GM18519 (cell line): ENCODE measurements around the gene LRRD1.
"Not testable (repeated sequence)": the region's sequence is repeated elsewhere in the genome, so short reads cannot be mapped to it uniquely, and the experiment has no call there.

ENCODE experiments used
- ATAC-seq: cut with Tn5 transposase; IDR thresholded peaks from one replicate; pipeline ENCODE4 v1.9.1; 2021; ENCODE audit warnings: mild to moderate bottlenecking, moderate library complexity; ENCODE audit not compliant: unreplicated experiment, low FRiP score

The LRRD1 gene

GRCh38 chr7:92178928-92179924 lies at the start of gene LRRD1:
Gene LRRD1, minus strand, starts transcription at chr7:92179142. Its CDS starts 13,940 bp downstream, at chr7:92165202.
- ATAC-seq, result peak; percentile 98

GRCh38 chr7:92228742-92229141 lies 49.8 kb upstream of the LRRD1 start:
- no peak for ATAC-seq

GRCh38 chr7:92228100-92228499 lies 49.2 kb upstream of the LRRD1 start:
- ATAC-seq, result no peak

DNA sequence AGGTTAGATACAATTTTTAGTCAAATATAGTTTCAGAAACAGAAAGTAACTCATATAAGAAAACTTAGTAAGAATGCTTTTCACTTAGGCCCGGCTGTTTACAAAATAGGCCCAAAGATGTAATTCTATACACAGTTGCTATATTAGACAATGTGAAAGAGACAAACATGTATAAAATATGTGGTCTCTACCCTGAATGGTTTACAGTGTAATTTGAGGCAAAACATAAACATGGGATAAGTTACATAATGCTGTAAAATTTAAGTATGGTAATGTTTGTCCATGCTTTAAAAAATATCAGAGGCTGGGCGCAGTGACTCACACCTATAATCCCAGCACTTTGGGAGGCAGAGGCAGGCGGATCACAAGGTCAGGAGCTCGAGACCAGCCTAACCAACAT lies 48.0 kb upstream of the LRRD1 start:
- ATAC-seq, result no peak

DNA sequence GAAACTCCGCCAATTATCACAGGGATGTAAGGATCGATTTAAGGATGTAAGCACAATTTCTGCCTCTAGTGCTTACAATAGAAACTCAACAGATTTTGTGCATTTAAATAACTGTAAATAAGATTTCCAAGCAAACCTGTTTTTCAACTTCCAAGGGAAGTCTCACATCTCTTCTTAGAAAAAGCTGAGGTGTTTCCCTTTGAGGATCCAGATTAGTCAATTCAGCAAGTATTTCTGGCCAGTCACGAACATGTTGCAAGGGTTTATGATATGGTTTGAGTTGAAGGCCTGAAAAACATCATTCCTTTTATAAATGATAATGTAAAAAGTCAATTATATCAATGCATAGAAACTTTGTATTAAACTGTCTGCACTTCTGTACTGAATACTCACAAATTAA lies 42.8 kb upstream of the LRRD1 start:
- ATAC-seq, result no peak

DNA sequence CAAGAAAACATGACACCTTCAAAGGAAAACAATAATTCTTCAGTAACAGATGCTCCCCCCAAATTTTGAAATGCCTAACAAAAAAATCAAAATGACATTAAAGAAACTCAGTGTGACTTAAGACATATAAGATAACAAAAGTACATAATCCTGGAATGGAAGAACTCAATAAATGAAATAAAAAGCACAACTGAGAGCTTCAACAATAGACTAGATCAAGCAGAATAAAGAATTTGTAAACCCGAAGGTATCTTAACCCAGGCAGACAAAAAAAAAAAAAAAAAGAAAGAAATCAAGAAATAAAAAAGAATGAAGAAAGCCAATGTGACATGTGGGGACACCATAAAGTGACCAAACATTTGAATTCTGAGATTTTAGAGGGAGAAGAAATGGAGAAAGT lies 27.7 kb upstream of the LRRD1 start:
- ATAC-seq, result no peak

- no peak for ATAC-seq
Observed at GRCh38 chr7:92205987-92206386, 27.0 kb upstream of the LRRD1 start.

GRCh38 chr7:92200791-92201190 lies 21.8 kb upstream of the LRRD1 start:
- no peak for ATAC-seq

- no peak for ATAC-seq
Observed at GRCh38 chr7:92192326-92192725, 13.4 kb upstream of the LRRD1 start.

GRCh38 chr7:92189246-92189645 lies 10.3 kb upstream of the LRRD1 start:
- not testable (repeated sequence) for ATAC-seq

DNA sequence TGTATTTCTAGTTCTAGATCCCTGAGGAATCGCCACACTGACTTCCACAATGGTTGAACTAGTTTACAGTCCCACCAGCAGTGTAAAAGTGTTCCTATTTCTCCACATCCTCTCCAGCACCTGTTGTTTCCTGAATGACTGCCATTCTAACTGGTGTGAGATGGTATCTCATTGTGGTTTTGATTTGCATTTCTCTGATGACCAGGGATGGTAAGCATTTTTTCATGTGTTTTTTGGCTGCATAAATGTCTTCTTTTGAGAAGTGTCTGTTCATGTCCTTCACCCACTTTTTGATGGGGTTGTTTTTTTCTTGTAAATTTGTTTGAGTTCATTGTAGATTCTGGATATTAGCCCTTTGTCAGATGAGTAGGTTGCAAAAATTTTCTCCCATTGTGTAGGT lies 5.4 kb upstream of the LRRD1 start:
- ATAC-seq, result not testable (repeated sequence)

GRCh38 chr7:92177362-92177761 lies 1.6 kb downstream of the LRRD1 start:
- no peak for ATAC-seq

DNA sequence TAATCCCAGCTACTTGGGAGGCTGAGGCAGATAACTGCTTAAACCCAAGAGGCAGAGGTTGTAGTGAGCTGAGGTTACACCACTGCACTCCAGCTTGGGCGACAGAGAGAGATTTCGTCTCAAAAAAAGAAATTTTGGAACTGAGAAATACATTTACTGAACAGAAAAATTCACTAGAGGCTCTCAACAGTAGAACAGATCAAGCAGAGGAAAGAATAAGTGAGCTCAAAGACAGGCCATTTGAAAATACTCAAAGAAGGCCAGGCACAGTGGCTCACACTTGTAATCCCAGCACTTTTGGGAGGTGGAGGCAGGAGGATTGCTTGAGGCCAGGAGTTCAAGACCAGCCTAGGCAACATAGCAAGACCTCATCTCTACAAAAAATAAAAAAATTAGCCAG lies 9.4 kb downstream of the LRRD1 start:
- ATAC-seq, result not testable (repeated sequence)

DNA sequence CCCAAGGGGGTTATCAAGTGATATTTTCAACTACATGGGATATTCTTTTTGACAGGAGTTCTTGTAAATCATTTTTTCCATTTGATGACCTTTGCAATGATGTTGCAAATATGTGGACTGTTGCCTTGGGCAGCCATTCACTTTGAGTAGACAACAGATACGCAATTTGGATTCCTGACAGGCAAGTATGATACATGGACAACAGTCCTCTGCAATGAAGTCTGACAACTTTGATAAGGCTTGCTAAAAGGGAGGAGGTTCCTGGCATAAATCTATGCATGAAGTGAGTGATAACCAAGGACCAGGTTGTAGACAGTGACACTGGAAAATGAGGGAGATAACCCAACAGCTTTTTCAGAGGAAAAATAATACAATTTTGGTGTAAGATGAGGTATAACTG lies 17.7 kb downstream of the LRRD1 start:
- ATAC-seq, result no peak

- peak; percentile 67 for ATAC-seq
Observed at GRCh38 chr7:92158660-92159575, 20.0 kb downstream of the LRRD1 start.

DNA sequence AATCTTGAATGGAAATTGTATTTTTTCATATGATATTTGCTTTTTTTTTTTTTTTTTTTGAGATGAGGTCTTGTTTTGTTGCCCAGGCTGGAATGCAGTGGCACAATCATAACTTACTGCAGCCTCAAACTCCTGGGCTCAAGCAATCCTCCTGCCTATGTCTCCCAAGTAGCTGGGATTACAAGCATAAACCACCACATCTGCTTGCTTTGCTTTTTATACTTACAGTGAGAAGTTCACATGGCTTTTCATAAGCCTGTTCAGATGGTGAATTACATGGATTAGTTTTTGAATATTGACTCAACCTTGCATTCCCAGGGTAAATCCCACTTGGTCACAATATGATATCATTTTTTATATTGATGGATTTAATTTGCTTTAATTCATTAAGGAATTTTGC lies 22.0 kb downstream of the LRRD1 start:
- no peak for ATAC-seq

DNA sequence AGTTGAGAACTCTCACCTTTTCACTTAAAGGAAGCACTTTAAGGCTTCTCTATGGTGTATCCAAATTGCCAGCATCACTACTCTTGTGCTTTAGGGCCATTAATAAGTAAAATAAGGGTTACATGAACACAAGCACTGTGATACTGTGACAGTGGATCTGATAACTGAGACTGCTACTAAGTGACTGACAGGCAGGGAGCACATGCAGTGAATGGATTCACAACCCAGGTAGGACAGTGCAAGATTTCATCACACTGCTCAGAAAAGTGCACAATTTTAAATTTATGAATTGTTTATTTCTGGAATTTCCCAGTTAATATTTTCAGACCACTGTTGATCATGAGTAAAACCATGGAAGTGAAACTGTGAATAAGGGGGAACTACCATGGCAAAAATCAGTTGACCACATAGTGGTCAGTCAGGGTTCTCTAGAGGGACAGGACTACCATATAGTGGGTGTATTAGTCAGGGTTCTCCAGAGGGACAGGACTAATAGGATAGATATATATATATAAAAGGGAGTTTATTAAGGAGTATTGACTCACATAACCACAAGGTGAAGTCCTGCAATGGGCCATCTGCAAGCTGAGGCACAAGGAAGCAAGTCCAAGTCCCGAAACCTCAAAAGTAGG lies 23.7 kb downstream of the LRRD1 start:
- ATAC-seq, result no peak

GRCh38 chr7:92150450-92151017 lies 28.4 kb downstream of the LRRD1 start:
- ATAC-seq, result no peak

DNA sequence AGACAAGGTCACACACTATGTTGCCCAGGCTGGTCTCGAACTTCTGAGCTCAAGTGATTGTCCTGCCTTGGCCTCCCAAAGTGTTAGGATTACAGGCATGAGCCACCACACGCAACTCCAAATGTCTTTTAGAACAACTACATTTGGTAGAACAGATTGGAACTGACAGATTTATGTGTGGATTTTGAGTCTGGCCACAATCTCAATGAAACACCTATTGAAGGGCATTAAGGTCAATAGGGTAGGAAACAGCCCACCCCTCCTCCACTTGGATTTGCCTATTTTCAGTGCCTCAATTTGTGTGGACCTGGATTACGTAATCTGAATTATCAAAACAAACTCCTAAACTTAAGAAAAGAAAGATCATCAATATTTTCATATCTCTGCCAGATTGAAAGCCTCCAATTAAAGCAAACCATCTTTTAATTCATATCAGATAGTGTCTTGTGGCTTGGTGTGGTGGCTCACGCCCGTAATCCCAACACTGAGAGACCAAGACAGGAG lies 29.2 kb downstream of the LRRD1 start:
- ATAC-seq, result no peak
